Neural cell (in vitro differentiated cells): Measurements from ENCODE around the gene GRHL1. TPM values are rescaled to one million over a fixed set of nuclear protein-coding genes. Genes with fewer than 3 reads are reported as not detected.

Source experiments
- H2AFZ ChIP-seq: fragments of 200-600, 300-800 bp; sonication (generic), shearing (Covaris generic); 2 replicates; pipeline ENCODE4 v1.6.0; 2014; ENCODE audit warnings: low read depth, mild to moderate bottlenecking, antibody characterized with exemption, low read length, moderate library complexity
- H3F3A ChIP-seq: fragments of 200-600 bp; shearing (Covaris generic); 2 replicates; pipeline ENCODE4 v1.6.1; 2016; ENCODE audit warnings: mild to moderate bottlenecking, moderate library complexity, mixed read lengths, antibody characterized with exemption, low read length; ENCODE audit not compliant: insufficient read depth, poor library complexity, severe bottlenecking
- H3K27ac ChIP-seq: fragments of 200-600, 300-800 bp; sonication (generic), shearing (Covaris generic); 2 replicates; pipeline ENCODE4 v1.5.1; 2014; ENCODE audit warnings: mild to moderate bottlenecking, low read length, moderate library complexity
- H3K27me3 ChIP-seq: fragments of 300-800, 200-600 bp; sonication (generic), shearing (Covaris generic); 2 replicates; pipeline ENCODE4 v1.6.0; 2014; ENCODE audit warnings: mild to moderate bottlenecking, low read depth, low read length, moderate library complexity; ENCODE audit not compliant: insufficient read depth
- H3K36me3 ChIP-seq: fragments of 300-800, 200-600 bp; sonication (generic), shearing (Covaris generic); 2 replicates; pipeline ENCODE4 v1.5.1; 2014; ENCODE audit warnings: mild to moderate bottlenecking, antibody characterized with exemption, low read length, moderate library complexity; ENCODE audit not compliant: insufficient read depth
- H3K4me2 ChIP-seq: fragments of 300-800, 200-600 bp; sonication (generic), shearing (Covaris generic); 2 replicates; pipeline ENCODE4 v1.6.0; 2014; ENCODE audit warnings: mild to moderate bottlenecking, low read length
- H3K4me3 ChIP-seq: fragments of 300-800, 200-600 bp; sonication (generic), shearing (Covaris generic); 2 replicates; pipeline ENCODE4 v1.5.1; 2014; ENCODE audit warnings: mild to moderate bottlenecking, low read length, moderate library complexity
- H3K79me2 ChIP-seq: fragments of 200-600 bp; shearing (Covaris generic); replicated peaks from 2 replicates; pipeline ENCODE4 v1.6.0; 2014; ENCODE audit warnings: mild to moderate bottlenecking, low read length, moderate library complexity; ENCODE audit not compliant: insufficient read depth
- H3K9ac ChIP-seq: fragments of 300-800, 200-600 bp; sonication (generic), shearing (Covaris generic); 2 replicates; pipeline ENCODE4 v1.6.1; 2016; ENCODE audit warnings: mild to moderate bottlenecking, low read length, mixed read lengths
- H3K9me2 ChIP-seq: fragments of 200-600 bp; shearing (Covaris generic); 2 replicates; pipeline ENCODE4 v1.6.1; 2016; ENCODE audit warnings: mild to moderate bottlenecking, low read length, mixed read lengths; ENCODE audit not compliant: insufficient read depth
- H3K9me3 ChIP-seq: fragments of 200-600, 300-800 bp; sonication (generic), shearing (Covaris generic); 2 replicates; pipeline ENCODE4 v1.6.1; 2016; ENCODE audit warnings: mild to moderate bottlenecking, mixed run types, low read length, moderate library complexity, mixed read lengths
- H4K20me1 ChIP-seq: fragments of 200-600 bp; shearing (Covaris generic); 2 replicates; pipeline ENCODE4 v1.6.1; 2016; ENCODE audit warnings: mild to moderate bottlenecking, mixed run types; ENCODE audit not compliant: insufficient read depth
- EP300 ChIP-seq: fragments of 450-650 bp; conservative IDR thresholded peaks from 2 replicates; pipeline ENCODE4 v1.6.1; 2014; ENCODE audit warnings: antibody characterized with exemption, mild to moderate bottlenecking, moderate library complexity; ENCODE audit not compliant: poor library complexity, severe bottlenecking
- EZH2 ChIP-seq: fragments of 200-600, 300-800 bp; shearing (Covaris generic), sonication (generic); IDR thresholded peaks from 2 replicates; pipeline ENCODE4 v1.6.1; 2014; ENCODE audit warnings: antibody characterized with exemption, low read length, borderline replicate concordance, mild to moderate bottlenecking; ENCODE audit not compliant: insufficient read depth, poor library complexity, severe bottlenecking
- MXI1 ChIP-seq: fragments of 450-650 bp; conservative IDR thresholded peaks from 2 replicates; pipeline ENCODE4 v1.6.1; 2014; ENCODE audit warnings: antibody characterized with exemption, mild to moderate bottlenecking; ENCODE audit not compliant: poor library complexity, severe bottlenecking
- POLR2AphosphoS5 ChIP-seq: IDR thresholded peaks from 2 replicates; pipeline ENCODE4 v1.6.1; 2012
- RAD21 ChIP-seq: fragments of 450-650 bp; conservative IDR thresholded peaks from 2 replicates; pipeline ENCODE4 v1.6.1; 2014; ENCODE audit warnings: antibody characterized with exemption, mild to moderate bottlenecking, moderate library complexity
- SMC3 ChIP-seq: fragments of 450-650 bp; conservative IDR thresholded peaks from 2 replicates; pipeline ENCODE4 v1.6.1; 2014; ENCODE audit warnings: antibody characterized with exemption, mild to moderate bottlenecking, moderate library complexity; ENCODE audit not compliant: poor library complexity
- TAF1 ChIP-seq: IDR thresholded peaks from 2 replicates; pipeline ENCODE4 v1.6.1; 2012; ENCODE audit warnings: low read depth
- polyA plus RNA-seq: library from polyadenylated mRNA; depleted of rRNA; stranded (reverse); fragments of >200 nt; gene quantifications from 2 replicates; pipeline ENCODE4 v1.2.3, GENCODE V29; 2014
- TF ChIP-seq, protein P1 (sequence below): fragments of 450-650 bp; IDR thresholded peaks from 2 replicates; pipeline ENCODE4 v1.5.1; 2014; ENCODE audit warnings: antibody characterized with exemption, mild to moderate bottlenecking, moderate library complexity; ENCODE audit not compliant: poor library complexity, severe bottlenecking
- TF ChIP-seq, protein P2 (sequence below): IDR thresholded peaks from 2 replicates; pipeline ENCODE4 v1.6.1; 2012; ENCODE audit warnings: borderline replicate concordance

The GRHL1 gene
- polyA plus RNA-seq, 1 donor from 2014 or later: 26.3 TPM

DNA sequence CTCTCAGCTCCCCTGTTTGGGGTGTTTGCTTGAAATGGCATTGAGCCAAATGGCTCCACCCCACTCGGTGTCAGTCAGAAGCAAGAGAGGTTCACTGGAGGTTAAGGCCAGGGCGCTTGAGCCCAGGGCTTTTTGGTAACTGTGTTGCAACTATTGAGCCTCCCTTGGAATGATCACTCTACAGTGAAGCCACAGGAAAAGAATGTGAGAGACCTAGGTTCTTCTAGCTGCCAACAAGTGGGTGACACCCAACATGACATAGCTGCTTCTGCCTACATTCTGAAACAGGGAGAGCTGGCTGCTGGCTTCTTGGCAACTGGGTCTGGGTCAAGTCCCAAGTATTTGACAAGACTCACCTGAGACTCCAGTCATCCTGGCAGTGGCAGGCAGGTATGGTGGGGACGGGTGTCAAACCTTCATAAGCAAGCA lies 7.1 kb upstream of the GRHL1 start:
- Histone ChIP-seq H3K27ac (no peak overlapping the region), H3K9me2 (no peaks in the 10 kb centered on the region), H3K4me3 (no peak overlapping the region), H3F3A (no peaks in the 10 kb centered on the region), H3K27me3 (no peaks in the 10 kb centered on the region), H3K9ac (no peak overlapping the region), H3K4me2 (no peak overlapping the region), H4K20me1 (no peaks in the 10 kb centered on the region), H3K79me2 (no peaks in the 10 kb centered on the region), H3K9me3 (no peaks in the 10 kb centered on the region), H2AFZ (no peak overlapping the region), H3K36me3 (no peaks in the 10 kb centered on the region)
- no peak for TF ChIP-seq EZH2

DNA sequence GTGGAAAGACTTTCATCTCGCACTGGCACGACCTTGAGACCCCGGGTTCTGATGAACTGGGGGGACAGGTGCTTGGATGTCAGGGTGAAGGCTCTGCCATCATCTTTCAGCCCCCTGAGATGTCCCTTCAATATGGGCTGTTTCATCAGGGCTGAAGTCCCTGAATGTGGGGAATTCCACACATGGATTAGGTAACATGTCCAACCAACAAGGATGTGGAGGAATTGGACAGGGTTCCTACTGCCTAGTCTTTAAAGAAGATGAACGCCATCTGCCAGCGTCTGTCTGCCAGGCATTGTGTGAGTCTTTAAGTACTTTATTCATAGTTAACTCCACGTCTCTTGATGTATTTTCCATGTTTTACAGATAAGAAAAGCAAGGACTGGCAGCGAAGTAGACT lies 5.9 kb upstream of the GRHL1 start:
- peaks cover 11% of the 10 kb centered on the region for H3K27me3 ChIP-seq
- no peaks in the 10 kb centered on the region for H3K9me3 ChIP-seq
- no peaks in the 10 kb centered on the region for H3K36me3 ChIP-seq
- H3K9me2 ChIP-seq: no peaks in the 10 kb centered on the region
- no peak overlapping the region for H3K4me3 ChIP-seq
- no peak overlapping the region for H2AFZ ChIP-seq
- H3F3A ChIP-seq: no peaks in the 10 kb centered on the region
- no peaks in the 10 kb centered on the region for H3K79me2 ChIP-seq
- no peak overlapping the region for H3K4me2 ChIP-seq
- no peak overlapping the region for H3K27ac ChIP-seq
- H3K9ac ChIP-seq: no peak overlapping the region
- no peaks in the 10 kb centered on the region for H4K20me1 ChIP-seq
- TF ChIP-seq EZH2 (no peak), RAD21 (no peak), EP300 (no peak), SMC3 (no peak)

DNA sequence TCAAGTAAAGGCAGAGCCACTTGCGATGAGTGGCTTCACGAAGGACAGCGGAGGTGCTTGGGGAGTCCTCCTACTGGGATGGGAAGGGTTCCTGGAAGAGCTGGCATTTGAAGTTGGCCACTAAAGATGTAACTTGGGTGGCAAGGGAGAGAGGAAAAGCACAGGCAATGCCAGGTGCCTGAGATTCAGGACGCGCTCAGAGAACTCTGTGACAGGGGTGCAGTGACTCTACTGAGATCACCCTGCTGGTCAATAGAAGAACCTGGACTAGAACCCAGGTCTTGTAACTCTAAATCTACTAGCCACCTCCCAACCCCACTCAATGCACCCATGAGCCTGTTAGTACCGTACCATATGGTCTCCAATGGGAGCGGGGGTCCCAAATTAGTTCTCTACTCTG lies 5.4 kb upstream of the GRHL1 start:
- H3K9me3 ChIP-seq: no peaks in the 10 kb centered on the region
- no peak overlapping the region for H3K4me2 ChIP-seq
- TF ChIP-seq MXI1: no peak
- no peak for TF ChIP-seq EZH2
- TF ChIP-seq POLR2AphosphoS5: no peak
- TF ChIP-seq, protein P1, sequence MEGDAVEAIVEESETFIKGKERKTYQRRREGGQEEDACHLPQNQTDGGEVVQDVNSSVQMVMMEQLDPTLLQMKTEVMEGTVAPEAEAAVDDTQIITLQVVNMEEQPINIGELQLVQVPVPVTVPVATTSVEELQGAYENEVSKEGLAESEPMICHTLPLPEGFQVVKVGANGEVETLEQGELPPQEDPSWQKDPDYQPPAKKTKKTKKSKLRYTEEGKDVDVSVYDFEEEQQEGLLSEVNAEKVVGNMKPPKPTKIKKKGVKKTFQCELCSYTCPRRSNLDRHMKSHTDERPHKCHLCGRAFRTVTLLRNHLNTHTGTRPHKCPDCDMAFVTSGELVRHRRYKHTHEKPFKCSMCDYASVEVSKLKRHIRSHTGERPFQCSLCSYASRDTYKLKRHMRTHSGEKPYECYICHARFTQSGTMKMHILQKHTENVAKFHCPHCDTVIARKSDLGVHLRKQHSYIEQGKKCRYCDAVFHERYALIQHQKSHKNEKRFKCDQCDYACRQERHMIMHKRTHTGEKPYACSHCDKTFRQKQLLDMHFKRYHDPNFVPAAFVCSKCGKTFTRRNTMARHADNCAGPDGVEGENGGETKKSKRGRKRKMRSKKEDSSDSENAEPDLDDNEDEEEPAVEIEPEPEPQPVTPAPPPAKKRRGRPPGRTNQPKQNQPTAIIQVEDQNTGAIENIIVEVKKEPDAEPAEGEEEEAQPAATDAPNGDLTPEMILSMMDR: no peak
- no peak for TF ChIP-seq EP300
- no peak for TF ChIP-seq TAF1
- TF ChIP-seq, protein P2, sequence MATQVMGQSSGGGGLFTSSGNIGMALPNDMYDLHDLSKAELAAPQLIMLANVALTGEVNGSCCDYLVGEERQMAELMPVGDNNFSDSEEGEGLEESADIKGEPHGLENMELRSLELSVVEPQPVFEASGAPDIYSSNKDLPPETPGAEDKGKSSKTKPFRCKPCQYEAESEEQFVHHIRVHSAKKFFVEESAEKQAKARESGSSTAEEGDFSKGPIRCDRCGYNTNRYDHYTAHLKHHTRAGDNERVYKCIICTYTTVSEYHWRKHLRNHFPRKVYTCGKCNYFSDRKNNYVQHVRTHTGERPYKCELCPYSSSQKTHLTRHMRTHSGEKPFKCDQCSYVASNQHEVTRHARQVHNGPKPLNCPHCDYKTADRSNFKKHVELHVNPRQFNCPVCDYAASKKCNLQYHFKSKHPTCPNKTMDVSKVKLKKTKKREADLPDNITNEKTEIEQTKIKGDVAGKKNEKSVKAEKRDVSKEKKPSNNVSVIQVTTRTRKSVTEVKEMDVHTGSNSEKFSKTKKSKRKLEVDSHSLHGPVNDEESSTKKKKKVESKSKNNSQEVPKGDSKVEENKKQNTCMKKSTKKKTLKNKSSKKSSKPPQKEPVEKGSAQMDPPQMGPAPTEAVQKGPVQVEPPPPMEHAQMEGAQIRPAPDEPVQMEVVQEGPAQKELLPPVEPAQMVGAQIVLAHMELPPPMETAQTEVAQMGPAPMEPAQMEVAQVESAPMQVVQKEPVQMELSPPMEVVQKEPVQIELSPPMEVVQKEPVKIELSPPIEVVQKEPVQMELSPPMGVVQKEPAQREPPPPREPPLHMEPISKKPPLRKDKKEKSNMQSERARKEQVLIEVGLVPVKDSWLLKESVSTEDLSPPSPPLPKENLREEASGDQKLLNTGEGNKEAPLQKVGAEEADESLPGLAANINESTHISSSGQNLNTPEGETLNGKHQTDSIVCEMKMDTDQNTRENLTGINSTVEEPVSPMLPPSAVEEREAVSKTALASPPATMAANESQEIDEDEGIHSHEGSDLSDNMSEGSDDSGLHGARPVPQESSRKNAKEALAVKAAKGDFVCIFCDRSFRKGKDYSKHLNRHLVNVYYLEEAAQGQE: no peak
- no peak for TF ChIP-seq SMC3
- TF ChIP-seq RAD21: no peak
- no peaks in the 10 kb centered on the region for H3K36me3 ChIP-seq
- H3K9ac ChIP-seq: no peak overlapping the region
- no peak overlapping the region for H2AFZ ChIP-seq
- no peaks in the 10 kb centered on the region for H3F3A ChIP-seq
- H3K27ac ChIP-seq: no peak overlapping the region
- peaks cover 11% of the 10 kb centered on the region for H3K27me3 ChIP-seq
- H3K79me2 ChIP-seq: no peaks in the 10 kb centered on the region
- H3K9me2 ChIP-seq: no peaks in the 10 kb centered on the region
- H4K20me1 ChIP-seq: no peaks in the 10 kb centered on the region
- no peak overlapping the region for H3K4me3 ChIP-seq
